Measurements from ENCODE around the gene PPP6R3. TPM values are rescaled to one million over a fixed set of nuclear protein-coding genes. Genes with fewer than 3 reads are reported as not detected.
A peak's percentile ranks its signal among the peaks of the same experiment; 100 is the strongest.

The PPP6R3 gene
- total RNA-seq, 4 donors from 2014 or later: 76.6 to 130 (median 94.0) TPM

DNA sequence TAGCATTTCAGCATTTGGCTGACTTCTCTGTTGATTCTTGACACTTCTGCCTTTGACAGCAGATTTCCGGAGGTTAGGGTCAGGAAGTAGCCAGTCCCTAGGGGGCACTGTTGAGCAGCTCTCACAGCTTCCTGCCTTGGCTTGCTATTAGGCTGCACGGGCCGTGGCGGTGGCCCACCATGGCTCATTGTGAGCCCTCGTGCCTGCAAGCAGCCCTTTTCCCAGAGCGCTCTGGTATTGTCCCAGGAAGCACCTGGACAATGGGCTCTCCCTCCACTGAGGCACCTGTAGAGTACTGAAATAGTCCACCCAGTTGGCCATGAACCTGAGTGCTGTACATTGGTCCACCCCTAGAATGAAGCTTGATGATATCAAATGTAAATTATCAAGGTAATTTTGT lies 123.5 kb downstream of the PPP6R3 start:
- DNase-seq: no peak
- Histone ChIP-seq H3K36me3 (peaks cover 9 to 85% (median 12%) of the 10 kb centered on the region in 3 donors), H3K27ac (no peak overlapping the region)

DNA sequence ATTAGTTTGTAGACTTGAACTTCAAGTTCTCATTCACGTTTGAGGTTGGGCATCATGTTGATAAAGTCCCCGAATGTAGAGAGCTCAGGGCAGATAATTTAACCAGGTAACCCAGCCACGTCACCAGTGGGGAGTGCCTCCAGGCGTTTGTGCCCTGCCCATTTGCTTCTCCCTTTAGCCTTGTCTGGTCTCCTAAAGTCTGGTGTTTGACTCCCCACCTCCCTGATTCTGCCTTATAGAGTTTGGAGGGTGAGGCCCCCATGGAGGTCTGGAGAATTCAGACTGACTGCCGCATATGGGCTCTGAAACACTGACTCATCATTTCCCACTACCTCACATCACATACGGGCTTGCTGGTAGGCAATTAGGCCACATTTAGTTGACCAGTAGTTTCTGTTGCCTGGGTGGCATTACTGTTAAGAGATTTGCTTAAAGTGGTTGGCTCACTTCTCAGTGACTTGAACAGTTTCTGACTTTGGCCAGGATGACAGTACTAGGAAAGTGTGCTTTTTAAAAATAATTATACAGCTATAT lies 124.5 kb downstream of the PPP6R3 start:
- Histone ChIP-seq H3K27ac (no peak overlapping the region), H3K4me1 (peaks cover 8 to 33% (median 17%) of the 10 kb centered on the region in 3 donors), H3K27me3 (no peaks in the 10 kb centered on the region), H3K9me3 (no peaks in the 10 kb centered on the region), H3K36me3 (peaks cover 12 to 85% (median 14%) of the 10 kb centered on the region in 3 donors), H3K4me3 (no peak overlapping the region)
- intact Hi-C loops (cut with DNase I): no loop called here
- DNase-seq: no peak
- 81 to 84% methylated on average over 6 of the region's 6 CpGs for WGBS, 2 donors
- TF ChIP-seq, protein P1, sequence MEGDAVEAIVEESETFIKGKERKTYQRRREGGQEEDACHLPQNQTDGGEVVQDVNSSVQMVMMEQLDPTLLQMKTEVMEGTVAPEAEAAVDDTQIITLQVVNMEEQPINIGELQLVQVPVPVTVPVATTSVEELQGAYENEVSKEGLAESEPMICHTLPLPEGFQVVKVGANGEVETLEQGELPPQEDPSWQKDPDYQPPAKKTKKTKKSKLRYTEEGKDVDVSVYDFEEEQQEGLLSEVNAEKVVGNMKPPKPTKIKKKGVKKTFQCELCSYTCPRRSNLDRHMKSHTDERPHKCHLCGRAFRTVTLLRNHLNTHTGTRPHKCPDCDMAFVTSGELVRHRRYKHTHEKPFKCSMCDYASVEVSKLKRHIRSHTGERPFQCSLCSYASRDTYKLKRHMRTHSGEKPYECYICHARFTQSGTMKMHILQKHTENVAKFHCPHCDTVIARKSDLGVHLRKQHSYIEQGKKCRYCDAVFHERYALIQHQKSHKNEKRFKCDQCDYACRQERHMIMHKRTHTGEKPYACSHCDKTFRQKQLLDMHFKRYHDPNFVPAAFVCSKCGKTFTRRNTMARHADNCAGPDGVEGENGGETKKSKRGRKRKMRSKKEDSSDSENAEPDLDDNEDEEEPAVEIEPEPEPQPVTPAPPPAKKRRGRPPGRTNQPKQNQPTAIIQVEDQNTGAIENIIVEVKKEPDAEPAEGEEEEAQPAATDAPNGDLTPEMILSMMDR (IDR thresholded peaks at IDR 0.05): no peak
- no peak for TF ChIP-seq POLR2A (IDR thresholded peaks at IDR 0.05)

More for the DNA sequence above, 123.5 kb downstream of the PPP6R3 start:
- no peaks in the 10 kb centered on the region for H3K27me3 ChIP-seq
- H3K4me3 ChIP-seq: no peak overlapping the region
- no peak for TF ChIP-seq POLR2A (IDR thresholded peaks at IDR 0.05)
- TF ChIP-seq, protein P1 (IDR thresholded peaks at IDR 0.05): peak; percentile 22 to 51 (median 44)
- no peaks in the 10 kb centered on the region for H3K9me3 ChIP-seq
- 48 to 51% methylated on average over 4 to 5 of the region's 6 CpGs for WGBS, 2 donors
- intact Hi-C loops (cut with DNase I): no loop called here
- peaks cover 8 to 33% (median 17%) of the 10 kb centered on the region in 3 donors for H3K4me1 ChIP-seq

DNA sequence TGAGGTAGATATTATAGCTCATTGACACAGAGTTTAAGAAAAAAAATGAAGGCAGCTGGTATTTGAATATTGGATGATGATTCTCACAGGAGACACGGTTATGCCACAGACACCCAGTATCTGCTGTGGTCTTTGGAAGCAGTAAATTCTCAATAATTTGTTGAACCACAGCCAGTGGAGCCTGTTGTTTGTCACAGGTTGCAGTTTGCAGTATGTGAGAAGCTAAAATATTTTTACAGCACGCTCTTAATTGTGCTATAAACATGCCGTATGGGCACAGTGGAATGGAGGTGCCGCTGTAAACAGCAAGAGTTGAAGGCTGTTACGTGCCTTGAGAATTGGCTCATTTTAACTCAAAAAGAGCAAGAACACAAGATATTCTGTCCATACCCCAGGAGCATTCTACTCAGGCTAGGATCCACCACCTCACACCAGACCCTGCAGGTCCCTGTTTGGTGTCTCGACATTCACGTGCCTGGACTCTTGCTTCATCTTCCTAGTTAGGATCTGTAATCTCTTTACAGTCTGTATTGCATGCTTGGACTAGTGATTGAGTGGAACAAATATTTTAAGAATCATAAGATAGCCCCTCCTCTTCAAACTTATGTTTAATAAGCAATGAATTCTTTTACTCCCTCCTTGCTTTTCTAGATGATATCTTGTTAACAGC lies 129.1 kb downstream of the PPP6R3 start:
- H3K4me1 ChIP-seq: no peaks in the 10 kb centered on the region
- DNase-seq: no peak
- no peaks in the 10 kb centered on the region for H3K9me3 ChIP-seq
- no peak overlapping the region for H3K4me3 ChIP-seq
- H3K27me3 ChIP-seq: no peaks in the 10 kb centered on the region
- peaks cover 18 to 100% (median 41%) of the 10 kb centered on the region in 3 donors for H3K36me3 ChIP-seq
- intact Hi-C loops (cut with DNase I): no loop called here
- WGBS, 2 donors: 92 to 93% methylated on average over 7 of the region's 7 CpGs
- H3K27ac ChIP-seq: no peak overlapping the region
- TF ChIP-seq, protein P1 (IDR thresholded peaks at IDR 0.05): no peak
- TF ChIP-seq POLR2A (IDR thresholded peaks at IDR 0.05): no peak

DNA sequence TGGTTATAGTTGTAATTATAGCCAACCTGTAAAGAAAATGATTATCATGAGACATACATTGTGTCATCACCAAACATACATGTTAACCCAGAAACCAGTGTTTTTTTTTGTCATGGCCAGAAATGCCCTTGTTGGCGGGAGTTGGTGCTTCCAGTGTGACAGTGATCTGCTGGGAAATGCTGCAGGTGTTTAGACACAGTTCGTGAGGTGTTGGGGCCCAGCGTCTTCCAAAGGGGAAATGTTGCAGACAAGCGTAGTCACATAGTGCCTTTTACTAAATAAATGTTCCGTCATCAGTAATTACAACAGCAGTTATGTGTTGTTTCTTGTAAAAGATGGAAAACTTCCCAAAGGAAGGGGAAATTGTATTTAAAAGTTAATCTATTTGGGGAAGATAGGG lies 131.2 kb downstream of the PPP6R3 start:
- DNase-seq: no peak
- TF ChIP-seq POLR2A (IDR thresholded peaks at IDR 0.05): no peak
- TF ChIP-seq, protein P1 (IDR thresholded peaks at IDR 0.05): no peak
- intact Hi-C loops (cut with DNase I): no loop called here
- 93 to 96% methylated on average over 5 of the region's 5 CpGs for WGBS, 2 donors
- Histone ChIP-seq H3K36me3 (peaks cover 27 to 100% (median 52%) of the 10 kb centered on the region in 3 donors), H3K27me3 (no peaks in the 10 kb centered on the region), H3K9me3 (no peaks in the 10 kb centered on the region), H3K27ac (no peak overlapping the region), H3K4me3 (no peak overlapping the region), H3K4me1 (no peaks in the 10 kb centered on the region)

DNA sequence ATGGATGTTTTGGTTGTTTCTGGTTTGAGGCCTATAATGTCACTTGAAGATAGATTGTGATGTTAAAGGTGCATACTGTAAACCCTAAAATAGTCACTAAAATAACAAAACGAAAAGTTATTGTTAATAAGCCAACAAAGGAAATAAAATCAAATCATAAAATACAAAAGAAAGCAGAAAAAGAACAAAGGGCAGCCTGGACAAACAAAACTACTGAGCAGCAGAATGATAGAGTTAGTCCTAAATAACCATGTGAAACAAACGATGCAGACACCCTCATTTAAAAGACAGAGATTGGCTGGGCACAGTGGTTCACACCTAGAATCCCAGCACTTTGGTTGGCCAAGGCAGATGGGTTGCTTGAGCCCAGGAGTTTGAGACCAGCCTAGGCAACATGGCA lies 132.9 kb downstream of the PPP6R3 start:
- Histone ChIP-seq H3K27me3 (no peaks in the 10 kb centered on the region), H3K4me1 (no peaks in the 10 kb centered on the region), H3K27ac (no peak overlapping the region), H3K36me3 (peaks cover 19 to 100% (median 50%) of the 10 kb centered on the region in 3 donors), H3K9me3 (no peaks in the 10 kb centered on the region), H3K4me3 (no peak overlapping the region)
- WGBS, 2 donors: 76 to 93% methylated on average over 2 of the region's 2 CpGs
- intact Hi-C loops (cut with DNase I): no loop called here
- DNase-seq: no peak
- TF ChIP-seq POLR2A (IDR thresholded peaks at IDR 0.05): no peak
- TF ChIP-seq, protein P1 (IDR thresholded peaks at IDR 0.05): no peak

Data from esophagus squamous epithelium (tissue), 5 donors.